GM12873 (cell line): ENCODE data around the gene SGSM1.

ENCODE experiments used
- CTCF ChIP-seq: IDR thresholded peaks from 2 replicates; pipeline ENCODE4 v1.5.1; 2012; ENCODE audit warnings: low read depth, mild to moderate bottlenecking, moderate library complexity, low read length, control low read depth; ENCODE audit not compliant: insufficient read depth; ENCODE audit errors: missing control alignments

Gene SGSM1

GRCh38 chr22:24831687-24832086, 25.7 kb downstream of the SGSM1 start:
- no peak for TF ChIP-seq CTCF

- TF ChIP-seq CTCF, result no peak
Observed at GRCh38 chr22:24833881-24834495, 28.0 kb downstream of the SGSM1 start.

- peak; percentile 18 for TF ChIP-seq CTCF
Observed at GRCh38 chr22:24834845-24835570, 29.0 kb downstream of the SGSM1 start.

- no peak for TF ChIP-seq CTCF
Observed at GRCh38 chr22:24836282-24836681, 30.3 kb downstream of the SGSM1 start.

- TF ChIP-seq CTCF, result peak; percentile 8
Observed at GRCh38 chr22:24837517-24837916, 31.5 kb downstream of the SGSM1 start.

GRCh38 chr22:24841261-24841660, 35.2 kb downstream of the SGSM1 start:
- TF ChIP-seq CTCF, result no peak

GRCh38 chr22:24843048-24843447, 37.0 kb downstream of the SGSM1 start:
- TF ChIP-seq CTCF, result no peak
